Measurements from ENCODE around the gene COL8A2.

COL8A2 gene

DNA sequence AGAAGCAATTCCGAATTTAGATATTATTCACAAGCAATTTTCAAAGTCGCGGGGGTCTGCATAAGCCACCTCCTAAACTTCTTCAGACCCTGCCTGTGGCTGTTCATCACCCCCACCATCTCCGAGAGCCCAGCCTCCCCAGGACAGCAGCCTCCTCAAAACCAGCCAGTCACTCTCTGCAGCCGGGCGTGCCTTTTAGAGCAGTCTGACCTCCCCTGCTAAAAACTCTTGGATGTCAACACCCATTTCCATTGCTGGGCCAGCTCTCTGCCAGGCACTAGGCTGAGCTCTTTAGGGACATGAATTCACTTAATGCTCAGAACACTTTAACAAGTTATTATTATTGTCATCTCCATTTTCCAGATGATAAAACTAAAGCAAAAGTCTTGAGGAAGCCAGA lies 24.6 kb downstream of the COL8A2 start:
- no peak overlapping the region for H3K4me3 Mint-ChIP-seq
- H3K9me3 Mint-ChIP-seq = no peaks in the 10 kb centered on the region
- no peaks in the 10 kb centered on the region for H3K4me1 Mint-ChIP-seq
- H3K36me3 Mint-ChIP-seq = no peaks in the 10 kb centered on the region
- ATAC-seq (ENCODE audit: low read depth) (no peak), DNase-seq (ENCODE audit: low spot score in 2 of 2) (no peak)
- H3K27ac Mint-ChIP-seq = no peak overlapping the region
- H3K27me3 Mint-ChIP-seq = no peaks in the 10 kb centered on the region

DNA sequence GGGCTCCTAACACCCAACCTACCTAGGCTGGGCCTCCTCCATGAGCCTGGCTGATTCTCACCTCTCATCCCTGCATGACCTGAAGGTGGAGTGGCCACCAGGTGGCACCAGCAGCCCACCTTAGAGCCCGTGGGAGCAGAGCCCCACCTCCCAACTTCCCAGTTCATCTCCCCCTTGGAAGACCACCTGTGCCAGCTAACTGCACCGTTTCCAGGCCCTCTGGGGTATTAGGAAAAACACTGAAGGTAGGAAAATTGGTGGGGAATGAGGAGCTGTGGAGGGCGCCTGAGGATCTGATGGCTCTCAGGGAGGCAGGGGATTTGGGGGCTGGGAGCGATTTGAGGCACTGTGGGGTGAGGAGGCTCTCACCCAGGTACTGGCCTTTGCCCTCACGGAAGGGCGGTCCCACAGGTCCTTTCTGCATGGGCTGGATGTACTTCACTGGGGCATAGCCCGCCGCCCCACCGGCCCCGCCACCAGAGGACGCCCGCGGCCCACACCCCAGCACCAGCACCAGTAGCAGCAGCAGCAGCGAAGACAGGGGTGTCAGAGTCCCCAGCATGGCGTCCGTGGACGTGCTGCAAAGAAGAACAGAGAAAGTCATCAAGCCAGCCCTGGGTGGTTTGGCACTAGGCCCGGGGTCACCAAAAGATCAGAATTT lies 25.2 kb downstream of the COL8A2 start:
- DNase-seq (ENCODE audit: low spot score in 2 of 2) = peak; percentile 68 to 79
- H3K27ac Mint-ChIP-seq = peak overlapping the region; percentile 20
- peak overlapping the region; percentile 5 for H3K4me3 Mint-ChIP-seq
- H3K27me3 Mint-ChIP-seq = no peaks in the 10 kb centered on the region
- no peaks in the 10 kb centered on the region for H3K36me3 Mint-ChIP-seq
- no peaks in the 10 kb centered on the region for H3K9me3 Mint-ChIP-seq
- peak; percentile 90 for ATAC-seq (ENCODE audit: low read depth)
- H3K4me1 Mint-ChIP-seq = no peaks in the 10 kb centered on the region

DNA sequence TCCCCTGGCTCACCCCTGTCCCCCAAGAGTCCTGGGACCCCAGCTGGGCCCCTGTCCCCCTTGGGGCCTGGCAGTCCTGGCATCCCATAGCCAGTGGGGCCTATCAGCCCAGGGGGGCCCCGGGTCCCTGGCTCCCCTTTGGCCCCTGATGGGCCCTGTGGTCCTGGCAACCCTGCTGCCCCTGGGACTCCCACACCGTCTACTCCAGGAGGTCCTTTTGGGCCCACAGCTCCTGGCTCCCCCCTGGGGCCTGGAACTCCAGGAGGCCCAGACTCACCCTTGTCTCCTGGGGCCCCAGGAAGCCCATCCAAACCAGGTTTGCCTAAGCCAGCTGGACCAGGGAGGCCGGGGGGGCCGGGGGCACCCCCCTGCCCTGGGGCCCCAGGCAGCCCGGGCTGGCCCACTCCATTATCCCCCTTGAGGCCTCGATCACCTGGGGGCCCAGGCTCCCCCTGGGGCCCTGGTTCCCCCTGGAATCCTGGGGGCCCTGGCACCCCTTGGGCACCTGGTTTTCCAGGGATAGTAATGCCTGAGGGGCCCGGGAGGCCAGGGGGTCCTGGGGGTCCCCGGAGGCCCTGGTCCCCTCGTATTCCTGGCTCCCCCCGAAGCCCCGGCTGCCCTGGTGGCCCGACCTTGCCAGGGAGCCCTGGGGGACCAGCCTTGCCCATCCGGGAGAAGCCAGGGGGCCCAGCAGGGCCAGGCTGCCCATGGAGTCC lies 26.2 kb downstream of the COL8A2 start:
- Mint-ChIP-seq H3K9me3 (no peaks in the 10 kb centered on the region), H3K27me3 (no peaks in the 10 kb centered on the region), H3K27ac (no peak overlapping the region), H3K36me3 (no peaks in the 10 kb centered on the region), H3K4me1 (no peaks in the 10 kb centered on the region), H3K4me3 (no peak overlapping the region)
- DNase-seq (ENCODE audit: low spot score in 2 of 2) = no peak
- ATAC-seq (ENCODE audit: low read depth) = no peak

DNA sequence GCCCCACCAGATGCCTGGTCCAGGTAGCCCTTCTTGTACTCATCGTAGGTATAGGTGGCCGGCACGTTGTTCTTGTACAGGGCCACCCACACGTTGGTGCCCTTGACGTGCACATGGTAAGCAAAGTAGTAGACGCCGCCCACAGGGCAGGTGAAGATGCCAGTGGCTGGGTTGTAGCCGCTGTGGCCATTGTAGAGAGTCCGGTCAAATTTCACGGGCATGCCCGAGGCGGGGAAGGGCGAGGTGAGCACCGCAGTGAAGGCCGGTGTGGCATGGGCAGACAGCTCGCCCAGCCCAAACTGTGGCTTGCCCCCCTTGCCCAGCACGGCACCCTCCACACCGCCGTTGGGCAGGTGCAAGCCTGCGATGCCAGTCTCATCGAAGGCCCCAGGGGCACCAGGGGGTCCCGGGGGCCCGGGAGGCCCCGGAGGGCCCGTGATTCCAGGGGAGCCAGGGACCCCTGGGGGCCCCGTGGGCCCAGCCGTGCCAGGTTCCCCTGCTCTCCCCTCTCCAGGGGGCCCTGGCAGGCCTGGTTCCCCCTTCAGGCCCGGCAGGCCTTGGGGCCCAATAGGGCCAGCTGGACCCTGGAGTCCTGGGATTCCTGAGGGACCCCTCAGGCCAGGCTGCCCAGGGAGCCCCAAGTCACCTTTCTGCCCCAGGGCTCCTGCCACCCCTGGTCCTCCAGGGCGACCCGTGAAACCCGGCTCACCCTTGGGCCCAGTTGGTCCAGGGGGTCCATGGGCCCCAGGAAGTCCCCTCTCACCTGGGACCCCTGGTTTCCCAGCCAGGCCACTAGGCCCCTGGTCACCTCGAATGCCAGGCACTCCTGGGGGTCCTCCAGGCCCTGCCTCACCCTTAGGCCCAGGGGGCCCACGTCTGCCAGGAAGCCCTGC lies 27.1 kb downstream of the COL8A2 start:
- Mint-ChIP-seq H3K27me3 (no peaks in the 10 kb centered on the region), H3K4me1 (no peaks in the 10 kb centered on the region), H3K27ac (no peak overlapping the region), H3K4me3 (no peak overlapping the region), H3K9me3 (no peaks in the 10 kb centered on the region), H3K36me3 (peaks cover 4% of the 10 kb centered on the region)
- ATAC-seq (ENCODE audit: low read depth) (no peak), DNase-seq (ENCODE audit: low spot score in 2 of 2) (no peak)

DNA sequence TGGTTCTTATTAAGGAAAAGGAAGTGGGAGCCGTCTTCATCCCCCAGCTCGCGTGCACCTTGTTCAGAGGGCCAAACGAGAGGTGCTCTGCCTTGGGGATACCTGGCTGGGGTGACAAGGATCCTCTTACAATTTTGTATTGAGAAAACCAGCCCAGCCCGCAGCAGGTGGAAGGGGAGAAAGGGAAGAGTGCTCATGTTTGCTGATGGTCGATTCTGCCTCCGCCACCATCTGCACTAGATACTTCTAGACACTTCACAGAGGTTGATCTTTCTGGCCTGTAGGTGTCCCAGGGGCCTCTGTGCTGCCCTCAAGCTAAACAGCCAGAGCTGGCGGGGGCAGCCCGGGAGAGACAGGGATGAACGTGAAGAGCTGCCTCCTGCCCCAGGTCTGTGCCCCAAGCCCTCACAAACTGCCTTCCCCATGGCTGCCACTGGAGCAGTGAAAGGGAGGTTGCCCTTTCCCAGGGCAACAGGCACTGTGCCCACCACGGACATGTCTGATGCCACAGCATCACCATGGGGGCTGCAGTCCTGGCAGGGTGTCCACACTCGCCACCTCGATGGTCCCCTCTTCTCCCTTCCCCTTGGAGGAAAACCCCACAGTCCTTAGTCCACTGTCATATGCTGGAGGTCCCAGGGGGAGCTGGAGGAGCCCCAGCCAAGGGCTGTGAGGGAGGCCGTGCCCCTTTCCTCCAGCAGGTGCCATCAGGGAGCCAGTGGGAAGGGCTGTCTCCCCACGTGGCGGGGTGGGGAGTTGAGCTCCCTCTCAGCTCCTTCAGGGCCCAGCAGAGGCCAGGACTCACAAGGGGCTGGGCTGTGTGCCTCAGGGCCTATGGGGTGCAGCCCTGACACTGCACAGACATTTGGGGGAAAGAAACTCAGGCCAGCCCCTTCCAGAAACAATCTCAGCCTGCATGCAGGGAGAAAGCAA lies 28.3 kb downstream of the COL8A2 start:
- Mint-ChIP-seq H3K9me3 (no peaks in the 10 kb centered on the region), H3K4me3 (no peak overlapping the region), H3K36me3 (peaks cover 4% of the 10 kb centered on the region), H3K4me1 (peaks cover 4% of the 10 kb centered on the region), H3K27me3 (no peaks in the 10 kb centered on the region), H3K27ac (no peak overlapping the region)
- DNase-seq (ENCODE audit: low spot score in 2 of 2) = no peak
- no peak for ATAC-seq (ENCODE audit: low read depth)

DNA sequence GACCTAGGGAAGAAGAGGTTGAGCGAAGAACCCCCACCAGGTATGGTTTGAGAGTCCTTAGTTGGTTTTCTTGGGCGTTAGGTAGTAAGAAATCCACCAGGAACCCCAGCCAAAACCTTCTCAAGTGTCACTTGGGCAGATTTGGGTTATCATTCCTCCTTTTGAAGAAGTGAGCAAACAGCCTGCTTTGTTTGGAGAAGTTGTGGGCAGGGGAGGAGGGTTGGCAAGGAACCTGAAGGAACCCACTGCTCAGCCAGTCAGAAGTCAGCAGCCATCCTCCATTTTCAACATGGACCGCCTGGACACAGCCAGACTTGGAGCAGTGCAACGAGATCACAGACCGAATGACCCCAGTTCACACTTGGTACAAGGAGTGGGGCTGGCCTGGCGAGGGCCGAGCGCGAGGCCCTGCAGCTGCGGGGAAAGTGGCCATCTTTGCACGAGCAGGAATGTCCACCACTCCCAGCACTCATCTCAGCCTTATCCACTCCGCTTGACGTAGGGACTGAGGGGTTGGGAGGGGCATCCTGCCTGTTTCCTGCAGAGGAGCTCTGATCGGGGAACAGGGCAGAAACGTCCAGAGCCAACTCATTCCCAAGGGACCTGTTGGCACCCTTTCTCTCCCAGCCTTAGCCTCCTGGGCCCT lies 29.1 kb downstream of the COL8A2 start:
- no peaks in the 10 kb centered on the region for H3K27me3 Mint-ChIP-seq
- no peaks in the 10 kb centered on the region for H3K9me3 Mint-ChIP-seq
- DNase-seq (ENCODE audit: low spot score in 2 of 2) = no peak
- no peak overlapping the region for H3K27ac Mint-ChIP-seq
- H3K36me3 Mint-ChIP-seq = peaks cover 4% of the 10 kb centered on the region
- no peak for ATAC-seq (ENCODE audit: low read depth)
- H3K4me1 Mint-ChIP-seq = peaks cover 4% of the 10 kb centered on the region
- no peak overlapping the region for H3K4me3 Mint-ChIP-seq

DNA sequence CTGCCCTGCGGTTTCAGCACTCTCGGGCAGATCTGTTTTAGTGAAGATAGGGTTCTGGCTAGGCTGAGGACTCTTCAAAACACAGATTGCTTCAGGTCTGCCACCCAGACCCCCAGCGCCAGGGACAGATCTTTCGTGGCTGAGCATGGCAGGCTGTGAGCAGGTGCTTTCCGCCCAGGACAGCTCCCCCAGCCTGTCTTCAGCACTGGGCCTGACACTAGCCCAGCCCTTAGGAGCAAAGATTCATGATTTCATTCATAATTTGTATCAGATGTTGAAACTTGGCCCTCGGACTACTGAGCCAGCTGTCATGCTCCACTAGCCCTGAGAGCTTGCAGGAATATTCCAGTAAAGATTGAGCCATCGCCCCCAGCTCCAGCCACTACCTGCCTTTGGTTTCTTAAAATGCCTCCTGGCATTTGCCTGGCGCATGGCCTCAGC lies 30.4 kb downstream of the COL8A2 start:
- ATAC-seq (ENCODE audit: low read depth) (no peak), DNase-seq (ENCODE audit: low spot score in 2 of 2) (no peak)
- Mint-ChIP-seq H3K27ac (no peak overlapping the region), H3K36me3 (peaks cover 4% of the 10 kb centered on the region), H3K9me3 (no peaks in the 10 kb centered on the region), H3K27me3 (no peaks in the 10 kb centered on the region), H3K4me1 (peaks cover 10% of the 10 kb centered on the region), H3K4me3 (no peak overlapping the region)

DNA sequence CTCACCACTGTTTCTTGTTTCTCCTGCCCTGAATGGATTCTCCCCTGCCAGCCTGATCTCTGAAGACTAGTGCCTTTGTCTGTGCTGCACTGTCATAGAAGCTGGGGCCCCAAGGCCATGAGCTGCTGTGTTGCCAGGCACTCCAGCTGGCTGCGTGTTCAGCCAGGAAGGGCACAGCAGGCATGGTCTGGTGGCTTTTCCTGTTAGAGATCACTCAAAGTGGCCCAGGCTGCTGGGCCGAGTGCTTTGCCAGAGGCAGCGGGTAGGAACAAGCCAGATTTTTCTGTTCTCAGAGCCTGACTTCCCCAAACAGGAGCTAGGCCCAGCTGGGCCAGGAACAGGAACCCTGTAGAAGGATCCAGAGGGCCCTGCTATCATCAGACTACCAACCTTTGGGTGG lies 31.1 kb downstream of the COL8A2 start:
- Mint-ChIP-seq H3K9me3 (no peaks in the 10 kb centered on the region), H3K27me3 (no peaks in the 10 kb centered on the region), H3K36me3 (peaks cover 4% of the 10 kb centered on the region), H3K27ac (no peak overlapping the region), H3K4me3 (no peak overlapping the region), H3K4me1 (peaks cover 16% of the 10 kb centered on the region)
- DNase-seq (ENCODE audit: low spot score in 2 of 2) (no peak), ATAC-seq (ENCODE audit: low read depth) (no peak)

DNA sequence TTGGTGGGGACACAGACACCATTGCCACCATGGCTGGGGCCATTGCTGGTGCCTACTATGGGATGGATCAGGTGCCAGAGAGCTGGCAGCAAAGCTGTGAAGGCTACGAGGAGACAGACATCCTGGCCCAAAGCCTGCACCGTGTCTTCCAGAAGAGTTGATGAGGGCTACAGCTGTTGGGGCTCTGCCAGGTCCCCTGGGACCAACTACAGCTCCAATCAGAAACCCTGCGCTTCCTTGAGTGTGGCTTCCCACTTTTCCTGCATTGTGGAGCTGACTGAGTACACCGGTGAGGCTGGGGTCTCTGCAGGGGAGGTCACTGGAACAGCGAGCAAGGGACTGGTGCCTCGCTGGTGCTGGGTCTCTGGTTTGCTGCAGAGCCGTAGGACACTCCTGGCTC lies 31.8 kb downstream of the COL8A2 start:
- no peak overlapping the region for H3K27ac Mint-ChIP-seq
- peaks cover 16% of the 10 kb centered on the region for H3K4me1 Mint-ChIP-seq
- ATAC-seq (ENCODE audit: low read depth) = no peak
- peaks cover 4% of the 10 kb centered on the region for H3K36me3 Mint-ChIP-seq
- no peaks in the 10 kb centered on the region for H3K9me3 Mint-ChIP-seq
- H3K27me3 Mint-ChIP-seq = no peaks in the 10 kb centered on the region
- H3K4me3 Mint-ChIP-seq = no peak overlapping the region
- DNase-seq (ENCODE audit: low spot score in 2 of 2) = no peak

DNA sequence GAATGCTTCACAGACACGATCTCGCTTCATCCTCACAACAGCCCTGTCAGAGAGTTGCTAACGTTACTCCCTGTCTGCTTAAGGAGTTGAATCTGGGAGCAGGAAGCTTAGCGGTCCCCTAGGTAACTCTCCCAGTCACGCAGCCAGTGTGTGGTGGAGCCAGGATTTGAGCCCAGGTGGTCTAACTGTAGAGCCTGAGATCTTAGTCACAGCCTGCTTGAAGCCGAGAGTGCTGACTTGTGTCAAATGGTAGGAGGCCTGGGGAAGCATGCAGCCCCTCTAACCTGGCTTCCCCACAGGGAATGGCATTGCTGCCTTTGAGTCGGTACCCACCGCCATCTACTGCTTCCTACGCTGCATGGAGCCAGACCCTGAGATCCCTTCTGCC lies 32.2 kb downstream of the COL8A2 start:
- H3K36me3 Mint-ChIP-seq = peaks cover 4% of the 10 kb centered on the region

DNA sequence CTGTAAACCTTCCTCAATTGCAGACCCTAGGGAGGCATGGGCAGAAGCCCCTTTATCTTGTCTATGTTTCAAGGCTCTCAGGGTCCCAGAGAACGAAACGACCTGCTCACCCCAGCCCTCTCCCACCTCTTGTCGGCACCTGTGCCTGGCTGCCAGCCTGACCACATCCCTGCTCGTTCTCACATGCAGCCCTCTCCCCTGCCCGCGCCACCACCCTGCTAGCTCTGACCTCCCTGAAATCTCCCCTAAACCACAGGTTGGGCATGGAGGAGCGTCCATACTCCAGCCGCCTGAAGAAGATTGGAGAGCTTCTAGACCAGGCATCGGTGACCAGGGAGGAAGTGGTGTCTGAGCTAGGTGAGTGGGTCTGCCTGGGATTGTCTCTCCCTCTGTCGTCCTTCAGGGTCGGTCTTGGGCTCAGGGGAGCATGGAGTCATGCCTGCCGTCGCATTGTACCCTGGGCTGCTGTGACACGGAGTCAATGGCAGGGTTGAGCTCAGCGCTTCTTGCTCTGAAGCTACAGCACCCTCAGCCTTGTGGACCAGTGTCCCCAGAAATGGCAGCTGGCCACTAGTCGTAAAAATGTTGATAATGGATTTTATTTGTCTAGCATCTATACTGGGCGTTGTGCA lies 32.7 kb downstream of the COL8A2 start:
- Mint-ChIP-seq H3K36me3 (peaks cover 4% of the 10 kb centered on the region), H3K9me3 (no peaks in the 10 kb centered on the region), H3K4me1 (peaks cover 16% of the 10 kb centered on the region), H3K27me3 (no peaks in the 10 kb centered on the region), H3K27ac (no peak overlapping the region), H3K4me3 (no peak overlapping the region)
- ATAC-seq (ENCODE audit: low read depth) (no peak), DNase-seq (ENCODE audit: low spot score in 2 of 2) (no peak)

More for the DNA sequence above, 32.2 kb downstream of the COL8A2 start:
- DNase-seq (ENCODE audit: low spot score in 2 of 2) (no peak), ATAC-seq (ENCODE audit: low read depth) (no peak)
- Mint-ChIP-seq H3K9me3 (no peaks in the 10 kb centered on the region), H3K27me3 (no peaks in the 10 kb centered on the region), H3K4me1 (peaks cover 16% of the 10 kb centered on the region), H3K4me3 (no peak overlapping the region), H3K27ac (no peak overlapping the region)

DNA sequence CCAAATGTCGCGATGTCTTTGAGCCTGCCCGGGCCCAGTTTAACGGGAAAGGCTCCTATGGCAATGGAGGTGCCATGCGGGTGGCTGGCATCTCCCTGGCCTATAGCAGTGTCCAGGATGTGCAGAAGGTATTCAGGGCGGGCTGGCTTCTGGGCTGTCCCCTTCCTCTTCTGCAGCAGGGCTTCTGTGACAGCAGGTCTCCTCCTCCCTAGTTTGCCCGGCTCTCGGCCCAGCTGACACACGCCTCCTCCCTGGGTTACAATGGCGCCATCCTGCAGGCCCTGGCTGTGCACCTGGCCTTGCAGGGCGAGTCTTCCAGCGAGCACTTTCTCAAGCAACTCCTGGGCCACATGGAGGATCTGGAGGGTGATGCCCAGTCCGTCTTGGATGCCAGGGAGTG lies 33.3 kb downstream of the COL8A2 start:
- H3K27ac Mint-ChIP-seq = no peak overlapping the region
- peaks cover 16% of the 10 kb centered on the region for H3K4me1 Mint-ChIP-seq
- peaks cover 2% of the 10 kb centered on the region for H3K27me3 Mint-ChIP-seq
- no peak for ATAC-seq (ENCODE audit: low read depth)
- no peak for DNase-seq (ENCODE audit: low spot score in 2 of 2)
- H3K9me3 Mint-ChIP-seq = no peaks in the 10 kb centered on the region
- H3K36me3 Mint-ChIP-seq = peaks cover 4% of the 10 kb centered on the region
- no peak overlapping the region for H3K4me3 Mint-ChIP-seq

DNA sequence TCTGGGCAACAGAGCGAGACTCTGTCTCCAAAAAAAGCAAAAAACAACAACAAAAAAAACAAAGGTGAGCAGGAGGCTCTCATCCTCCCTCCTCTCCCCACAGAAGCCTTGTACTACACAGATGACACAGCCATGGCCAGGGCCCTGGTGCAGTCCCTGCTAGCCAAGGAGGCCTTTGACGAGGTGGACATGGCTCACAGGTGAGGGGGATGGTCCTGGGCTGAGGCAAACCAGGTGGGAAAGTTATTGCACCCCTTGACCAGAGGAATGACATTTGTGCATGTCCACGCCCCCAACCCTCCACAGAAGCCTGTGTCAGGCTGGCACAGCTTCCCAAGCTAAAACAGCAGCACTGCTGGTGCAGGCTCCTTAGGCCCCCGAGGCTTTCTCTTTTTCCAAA lies 33.9 kb downstream of the COL8A2 start:
- Mint-ChIP-seq H3K4me1 (peaks cover 16% of the 10 kb centered on the region), H3K27ac (no peak overlapping the region), H3K9me3 (no peaks in the 10 kb centered on the region), H3K27me3 (peaks cover 2% of the 10 kb centered on the region), H3K36me3 (peaks cover 4% of the 10 kb centered on the region), H3K4me3 (no peak overlapping the region)
- no peak for DNase-seq (ENCODE audit: low spot score in 2 of 2)
- ATAC-seq (ENCODE audit: low read depth) = no peak

Measured in memory B cell (primary cell).